H1 (cell line): Measurements from ENCODE around the gene SPI1.

Experiments
- CTCF ChIP-seq, 3 experiments: IDR thresholded peaks; 1 replicate in 2 of 3; 2 replicates in 1 of 3; pipeline versions ENCODE4 v1.5.1 to v1.6.1; 2011; ENCODE audit warnings: low read length in 3 of 3, mild to moderate bottlenecking in 3 of 3, inconsistent platforms in 2 of 3, low read depth in 1 of 3, moderate library complexity in 1 of 3; ENCODE audit not compliant: insufficient read depth in 1 of 3; ENCODE audit errors: control extremely low read depth in 1 of 3
- KDM5A ChIP-seq: fragments of 200-600 bp; IDR thresholded peaks from 2 replicates; pipeline ENCODE4 v1.7.1; 2012; ENCODE audit warnings: mild to moderate bottlenecking, low read length, inconsistent platforms, mixed read lengths
- MAX ChIP-seq: IDR thresholded peaks from 2 replicates; pipeline ENCODE4 v1.6.1; 2012; ENCODE audit warnings: inconsistent platforms
- POLR2A ChIP-seq, 2 experiments: IDR thresholded peaks; 1 replicate in 1 of 2; 2 replicates in 1 of 2; pipeline ENCODE4 v1.6.1; 2011; ENCODE audit warnings: low read depth in 2 of 2, low read length in 2 of 2, mild to moderate bottlenecking in 2 of 2; ENCODE audit errors: control extremely low read depth in 1 of 2
- POLR2AphosphoS5 ChIP-seq: IDR thresholded peaks from 2 replicates; pipeline ENCODE4 v1.6.1; 2011; ENCODE audit warnings: low read depth, low read length
- TF ChIP-seq, protein P1 (sequence below): IDR thresholded peaks from 2 replicates; pipeline ENCODE4 v1.6.1; 2011; ENCODE audit warnings: low read length, improper control_type of control experiment

DNA sequence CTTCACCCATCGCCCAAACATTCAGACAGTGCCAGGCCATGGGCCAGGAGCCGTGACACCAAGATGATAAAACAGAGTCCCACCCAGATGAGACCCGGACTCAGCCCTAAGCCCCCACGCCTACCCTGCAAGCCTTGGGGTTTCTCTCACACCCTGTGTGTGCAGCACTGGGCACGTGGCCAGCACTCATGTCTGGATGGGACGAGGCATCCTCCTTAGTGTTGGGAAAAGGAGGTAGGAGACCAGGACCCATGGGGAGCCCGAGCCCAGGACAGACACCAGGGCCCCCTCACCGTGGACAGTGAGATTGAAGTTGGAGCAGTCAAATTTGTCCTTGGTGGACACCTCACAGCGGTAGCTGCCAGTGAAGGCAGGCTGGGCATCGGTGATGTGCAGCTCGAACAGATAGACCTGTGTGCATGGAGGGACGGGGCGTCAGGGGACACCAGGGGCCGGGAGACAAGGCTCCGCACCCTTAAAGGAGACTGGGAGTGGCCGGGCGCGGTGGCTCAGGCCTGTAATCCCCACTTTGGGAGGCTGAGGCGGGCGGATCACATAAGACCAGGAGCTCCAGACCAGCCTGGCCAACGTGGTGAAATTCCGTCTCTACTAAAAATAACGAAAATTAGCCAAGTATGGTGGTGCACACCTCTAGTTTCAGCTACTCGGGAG lies 30.1 kb downstream of the SPI1 start:
- TF ChIP-seq CTCF (IDR thresholded peaks at IDR 0.05; ENCODE audit: control extremely low read depth in 1 of 3, insufficient read depth in 1 of 3, low read depth in 1 of 3, low read length in 3 of 3) (no peak), MAX (no peak), KDM5A (no peak), POLR2AphosphoS5 (no peak), POLR2A (IDR thresholded peaks at IDR 0.05; ENCODE audit: control extremely low read depth in 1 of 2, low read depth in 2 of 2, low read length in 2 of 2) (no peak)
- TF ChIP-seq, protein P1, sequence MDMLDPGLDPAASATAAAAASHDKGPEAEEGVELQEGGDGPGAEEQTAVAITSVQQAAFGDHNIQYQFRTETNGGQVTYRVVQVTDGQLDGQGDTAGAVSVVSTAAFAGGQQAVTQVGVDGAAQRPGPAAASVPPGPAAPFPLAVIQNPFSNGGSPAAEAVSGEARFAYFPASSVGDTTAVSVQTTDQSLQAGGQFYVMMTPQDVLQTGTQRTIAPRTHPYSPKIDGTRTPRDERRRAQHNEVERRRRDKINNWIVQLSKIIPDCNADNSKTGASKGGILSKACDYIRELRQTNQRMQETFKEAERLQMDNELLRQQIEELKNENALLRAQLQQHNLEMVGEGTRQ, result no peak
